HG03108 (cell line): Measurements from ENCODE around the gene EIF2A.
A peak's percentile ranks its signal among the peaks of the same experiment; 100 is the strongest.

Experiments used
- ATAC-seq: cut with Tn5 transposase; IDR thresholded peaks from one replicate; pipeline ENCODE4 v1.9.1; 2021; ENCODE audit warnings: moderate library complexity; ENCODE audit not compliant: unreplicated experiment

EIF2A gene

DNA sequence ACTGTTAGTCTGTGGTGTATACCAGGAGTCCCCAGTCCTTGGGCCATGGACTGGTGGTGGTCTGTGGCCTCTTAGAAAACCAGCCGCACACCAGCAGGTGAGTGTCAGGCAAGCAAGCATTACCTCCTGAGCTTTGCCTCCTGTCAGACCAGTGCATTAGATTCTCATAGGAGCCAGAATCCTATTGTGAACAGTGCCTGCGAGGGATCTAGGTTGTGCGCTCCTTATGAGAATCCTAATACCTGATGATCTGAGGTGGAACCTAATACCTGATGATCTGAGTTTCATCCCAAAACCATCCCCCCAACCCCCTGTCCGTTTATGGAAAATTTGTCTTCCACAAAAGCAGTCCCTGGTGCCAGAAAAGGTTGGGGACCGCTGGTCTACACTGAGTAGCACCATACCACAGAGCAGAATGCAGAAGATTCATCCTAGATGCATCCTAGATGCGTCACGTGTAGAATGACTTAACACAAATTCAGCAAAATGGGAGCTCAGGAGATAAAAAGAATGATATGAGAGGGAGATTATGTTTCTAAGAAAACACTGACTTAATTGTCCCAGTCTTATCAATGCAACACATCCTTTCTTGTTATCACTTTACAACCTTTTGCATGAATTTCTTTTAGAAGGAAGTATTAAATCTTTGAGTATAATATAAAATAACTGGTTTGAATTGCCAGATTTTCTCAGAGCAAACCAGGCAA, 85.1 kb downstream of the EIF2A start:
- ATAC-seq: no peak

GRCh38 chr3:150635076-150635475, 88.5 kb downstream of the EIF2A start:
- no peak for ATAC-seq

- ATAC-seq: peak; percentile 76
These were observed 88.9 kb downstream of the EIF2A start for GRCh38 chr3:150635526-150635925.
